ENCODE measurements around the gene RBFOX1.

RBFOX1 gene

DNA sequence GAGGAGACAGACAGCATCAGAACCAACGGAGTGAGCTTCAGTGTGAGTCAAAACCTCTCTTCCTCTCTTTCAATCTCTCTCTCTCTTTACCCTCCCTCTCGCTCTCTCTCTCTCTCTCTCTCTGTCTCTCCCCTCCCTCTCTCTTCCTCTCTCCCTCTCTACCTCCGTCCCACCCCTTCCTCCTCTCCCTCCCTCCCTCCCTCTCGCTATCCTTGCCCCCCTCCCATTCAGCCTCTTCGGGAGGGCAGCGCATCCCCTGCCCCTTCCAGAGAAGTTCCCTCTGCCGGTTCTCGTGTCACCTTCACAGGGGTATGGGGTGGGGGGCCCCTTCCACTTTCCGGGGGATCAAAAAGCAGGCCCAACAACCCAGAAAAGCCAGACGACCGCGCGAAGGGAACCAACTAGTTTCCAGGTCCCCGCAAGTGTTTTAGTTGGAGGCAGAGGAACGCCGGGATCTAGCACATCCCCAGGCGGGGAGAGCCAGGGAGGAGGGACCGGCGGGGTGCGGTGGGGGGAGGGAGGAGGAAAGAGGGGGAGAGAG, 28.9 kb upstream of the RBFOX1 start:
- no peak overlapping the region for H3K4me3 ChIP-seq (replicated peaks; ENCODE audit: low read depth, low read length)
- no peak for DNase-seq (ENCODE audit: low read depth)
- TF ChIP-seq, protein P1, sequence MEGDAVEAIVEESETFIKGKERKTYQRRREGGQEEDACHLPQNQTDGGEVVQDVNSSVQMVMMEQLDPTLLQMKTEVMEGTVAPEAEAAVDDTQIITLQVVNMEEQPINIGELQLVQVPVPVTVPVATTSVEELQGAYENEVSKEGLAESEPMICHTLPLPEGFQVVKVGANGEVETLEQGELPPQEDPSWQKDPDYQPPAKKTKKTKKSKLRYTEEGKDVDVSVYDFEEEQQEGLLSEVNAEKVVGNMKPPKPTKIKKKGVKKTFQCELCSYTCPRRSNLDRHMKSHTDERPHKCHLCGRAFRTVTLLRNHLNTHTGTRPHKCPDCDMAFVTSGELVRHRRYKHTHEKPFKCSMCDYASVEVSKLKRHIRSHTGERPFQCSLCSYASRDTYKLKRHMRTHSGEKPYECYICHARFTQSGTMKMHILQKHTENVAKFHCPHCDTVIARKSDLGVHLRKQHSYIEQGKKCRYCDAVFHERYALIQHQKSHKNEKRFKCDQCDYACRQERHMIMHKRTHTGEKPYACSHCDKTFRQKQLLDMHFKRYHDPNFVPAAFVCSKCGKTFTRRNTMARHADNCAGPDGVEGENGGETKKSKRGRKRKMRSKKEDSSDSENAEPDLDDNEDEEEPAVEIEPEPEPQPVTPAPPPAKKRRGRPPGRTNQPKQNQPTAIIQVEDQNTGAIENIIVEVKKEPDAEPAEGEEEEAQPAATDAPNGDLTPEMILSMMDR (IDR thresholded peaks at IDR 0.05; ENCODE audit: low read length, missing control alignments) = no peak

DNA sequence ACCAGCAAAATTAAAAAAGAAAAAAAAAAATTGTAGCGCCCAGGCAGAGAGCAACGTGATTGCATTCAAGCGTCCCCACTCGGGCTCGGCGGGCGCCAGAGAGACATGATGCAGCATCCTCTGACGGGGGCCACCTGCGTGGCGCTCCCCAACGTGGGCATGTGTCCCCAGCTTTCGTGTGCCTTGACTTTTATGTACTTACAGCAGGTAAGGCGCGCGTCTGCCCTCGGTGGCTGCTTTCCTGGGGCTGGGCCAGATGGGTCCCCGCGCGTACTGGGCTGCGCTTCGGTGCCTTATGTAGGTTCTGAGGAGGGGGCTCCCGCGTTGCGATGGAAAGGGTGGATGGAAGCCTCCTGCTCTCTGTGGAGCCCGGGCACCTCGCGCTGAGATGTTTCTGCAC, 28.4 kb upstream of the RBFOX1 start:
- TF ChIP-seq, protein P1 (IDR thresholded peaks at IDR 0.05; ENCODE audit: low read length, missing control alignments) = no peak
- no peak overlapping the region for H3K4me3 ChIP-seq (replicated peaks; ENCODE audit: low read depth, low read length)
- no peak for DNase-seq (ENCODE audit: low read depth)

DNA sequence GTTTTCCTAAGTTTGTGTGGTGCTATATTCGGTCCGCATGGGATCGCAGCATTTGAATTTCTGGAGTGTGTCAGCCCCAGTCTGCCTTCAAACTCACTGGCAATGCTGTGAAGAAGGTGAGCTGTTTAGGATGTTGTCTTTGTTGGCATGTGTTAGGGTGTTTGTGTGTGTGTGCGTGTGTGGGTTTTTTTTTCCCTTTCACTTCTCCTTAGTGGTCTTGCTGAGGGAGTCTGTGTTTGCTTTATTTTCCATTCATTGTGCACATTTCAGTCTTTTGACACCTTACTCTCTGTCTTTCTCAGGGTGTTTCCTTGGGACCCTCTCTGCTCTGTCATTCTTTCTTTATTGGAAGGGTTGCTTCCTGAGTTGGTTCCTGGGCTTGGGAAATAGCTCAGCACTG, 27.7 kb upstream of the RBFOX1 start:
- no peak overlapping the region for H3K4me3 ChIP-seq (replicated peaks; ENCODE audit: low read depth, low read length)
- DNase-seq (ENCODE audit: low read depth) = no peak
- TF ChIP-seq, protein P1 (IDR thresholded peaks at IDR 0.05; ENCODE audit: low read length, missing control alignments) = no peak

DNA sequence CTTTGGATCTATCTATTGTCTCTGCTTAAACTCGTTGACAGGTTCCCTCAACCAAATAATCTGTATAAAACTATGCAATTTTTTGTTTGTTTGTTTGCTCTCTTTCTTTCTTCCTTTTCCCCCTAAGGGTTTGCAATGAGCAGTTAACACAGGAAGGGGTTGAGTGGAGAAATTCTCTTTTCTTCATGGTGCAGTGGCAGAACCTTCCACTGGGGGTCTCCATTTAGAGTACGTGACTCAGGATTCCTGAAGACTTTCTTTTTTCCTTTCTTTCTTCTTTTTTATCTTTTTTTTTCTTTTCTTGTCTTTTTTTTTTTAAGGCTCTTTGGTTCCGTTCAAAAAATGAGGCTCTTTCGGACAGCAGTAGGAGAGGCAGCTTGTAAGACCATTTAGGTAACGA, 19.5 kb upstream of the RBFOX1 start:
- no peak for DNase-seq (ENCODE audit: low read depth)
- TF ChIP-seq, protein P1 (IDR thresholded peaks at IDR 0.05; ENCODE audit: low read length, missing control alignments) = no peak
- no peak overlapping the region for H3K4me3 ChIP-seq (replicated peaks; ENCODE audit: low read depth, low read length)

DNA sequence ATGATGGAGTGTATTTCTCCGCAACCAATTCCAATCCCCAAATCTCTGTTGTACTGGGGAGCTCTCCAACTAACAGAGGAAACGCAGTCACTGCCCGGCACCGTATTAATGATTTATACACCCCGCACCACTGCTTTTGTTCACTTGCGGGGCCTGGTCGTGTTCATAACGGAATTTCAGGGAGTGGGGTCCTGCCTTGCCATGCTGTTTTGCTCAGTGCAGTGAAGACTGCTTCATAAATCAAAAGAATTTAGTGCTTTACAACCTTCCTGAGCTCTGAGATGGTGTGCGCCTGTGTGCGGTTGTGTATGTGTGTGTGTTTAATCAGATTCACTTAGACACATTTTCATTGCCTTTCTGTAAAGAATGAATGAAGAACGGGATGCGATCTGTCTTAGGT, 18.5 kb upstream of the RBFOX1 start:
- TF ChIP-seq, protein P1 (IDR thresholded peaks at IDR 0.05; ENCODE audit: low read length, missing control alignments) = no peak
- H3K4me3 ChIP-seq (replicated peaks; ENCODE audit: low read depth, low read length) = no peak overlapping the region
- no peak for DNase-seq (ENCODE audit: low read depth)

DNA sequence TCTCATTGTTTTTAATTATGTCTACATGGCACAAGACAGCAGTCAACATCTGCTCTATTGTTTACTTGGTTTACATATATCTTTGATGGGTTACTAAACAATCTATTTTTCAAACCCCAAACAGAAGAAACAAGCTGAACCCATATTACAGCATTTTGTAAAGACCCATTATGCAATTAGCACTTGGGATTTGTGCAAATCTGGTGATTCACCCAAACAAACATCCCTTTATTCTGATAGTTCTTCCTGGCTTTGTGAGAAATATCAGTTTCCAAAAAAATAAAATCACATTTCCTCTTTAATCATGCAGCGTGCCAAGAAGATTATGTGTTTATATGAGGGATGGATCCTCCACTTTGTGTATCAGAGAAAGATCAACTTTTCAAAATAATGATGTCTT, 16.8 kb upstream of the RBFOX1 start:
- H3K4me3 ChIP-seq (replicated peaks; ENCODE audit: low read depth, low read length) = no peak overlapping the region
- TF ChIP-seq, protein P1 (IDR thresholded peaks at IDR 0.05; ENCODE audit: low read length, missing control alignments) = no peak
- no peak for DNase-seq (ENCODE audit: low read depth)

DNA sequence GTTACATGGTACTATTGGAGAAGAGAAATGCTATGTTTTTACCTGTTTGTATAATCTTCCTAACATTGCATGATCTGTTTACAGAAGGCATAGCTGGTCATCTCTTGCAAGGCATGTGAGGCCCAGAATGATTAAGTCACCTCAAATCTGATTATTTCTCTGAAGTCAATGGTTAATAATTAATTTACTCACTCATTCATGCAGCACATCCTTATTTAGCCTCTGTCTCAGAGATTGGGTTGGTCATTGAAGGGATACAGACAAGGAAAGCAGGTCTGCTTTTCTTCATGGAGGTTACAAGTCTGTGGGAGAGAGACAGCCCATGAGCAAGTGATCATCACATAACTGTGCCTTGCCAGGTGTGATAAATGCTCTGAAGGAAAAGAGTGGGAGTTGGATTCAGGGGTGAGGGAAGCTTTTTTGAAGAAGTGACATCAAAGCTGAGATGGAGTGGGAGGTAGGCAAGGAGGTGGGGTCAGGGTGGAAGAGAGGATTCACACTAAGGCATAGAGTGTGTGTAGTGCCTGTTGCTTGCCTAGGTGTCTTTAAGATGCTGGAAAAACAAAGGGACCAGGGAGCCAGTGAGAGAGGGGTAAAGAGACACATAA, 16.3 kb upstream of the RBFOX1 start:
- TF ChIP-seq, protein P1 (IDR thresholded peaks at IDR 0.05; ENCODE audit: low read length, missing control alignments) = no peak
- no peak for DNase-seq (ENCODE audit: low read depth)
- H3K4me3 ChIP-seq (replicated peaks; ENCODE audit: low read depth, low read length) = no peak overlapping the region

Measured in fibroblast of pulmonary artery (primary cell).